ENCODE results near the gene EHD2.

GRCh38 chr19:47725759-47726401 is 12.7 kb downstream of the EHD2 start:
- no peak for TF ChIP-seq YY1 (IDR thresholded peaks at IDR 0.05; ENCODE audit: insufficient read depth, insufficient read length)
- TF ChIP-seq SUZ12 (IDR thresholded peaks at IDR 0.05; ENCODE audit: extremely low read depth, insufficient read depth, insufficient read length) = no peak
- no peak for TF ChIP-seq ZNF274 (IDR thresholded peaks at IDR 0.05; ENCODE audit: low read depth, low read length)
